NB4 (cell line): ENCODE data around the gene SAMD14.

Experiments
- CTCF ChIP-seq: IDR thresholded peaks from one replicate; pipeline ENCODE4 v1.5.1; 2012; ENCODE audit warnings: low read depth, low read length
- POLR2A ChIP-seq: IDR thresholded peaks from 2 replicates; pipeline ENCODE4 v1.6.1; 2011; ENCODE audit warnings: mild to moderate bottlenecking; ENCODE audit not compliant: insufficient read length; ENCODE audit errors: extremely low read depth
- TF ChIP-seq, protein P1 (sequence below): IDR thresholded peaks from 2 replicates; pipeline ENCODE4 v1.6.1; 2011; ENCODE audit warnings: low read depth, low read length

GRCh38 chr17:50097926-50098325 is 32.0 kb downstream of the SAMD14 start:
- TF ChIP-seq CTCF (no peak), POLR2A (no peak)
- TF ChIP-seq, protein P1, sequence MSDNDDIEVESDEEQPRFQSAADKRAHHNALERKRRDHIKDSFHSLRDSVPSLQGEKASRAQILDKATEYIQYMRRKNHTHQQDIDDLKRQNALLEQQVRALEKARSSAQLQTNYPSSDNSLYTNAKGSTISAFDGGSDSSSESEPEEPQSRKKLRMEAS, result no peak
